ENCODE data around the gene PCDHA5.

The PCDHA5 gene

DNA sequence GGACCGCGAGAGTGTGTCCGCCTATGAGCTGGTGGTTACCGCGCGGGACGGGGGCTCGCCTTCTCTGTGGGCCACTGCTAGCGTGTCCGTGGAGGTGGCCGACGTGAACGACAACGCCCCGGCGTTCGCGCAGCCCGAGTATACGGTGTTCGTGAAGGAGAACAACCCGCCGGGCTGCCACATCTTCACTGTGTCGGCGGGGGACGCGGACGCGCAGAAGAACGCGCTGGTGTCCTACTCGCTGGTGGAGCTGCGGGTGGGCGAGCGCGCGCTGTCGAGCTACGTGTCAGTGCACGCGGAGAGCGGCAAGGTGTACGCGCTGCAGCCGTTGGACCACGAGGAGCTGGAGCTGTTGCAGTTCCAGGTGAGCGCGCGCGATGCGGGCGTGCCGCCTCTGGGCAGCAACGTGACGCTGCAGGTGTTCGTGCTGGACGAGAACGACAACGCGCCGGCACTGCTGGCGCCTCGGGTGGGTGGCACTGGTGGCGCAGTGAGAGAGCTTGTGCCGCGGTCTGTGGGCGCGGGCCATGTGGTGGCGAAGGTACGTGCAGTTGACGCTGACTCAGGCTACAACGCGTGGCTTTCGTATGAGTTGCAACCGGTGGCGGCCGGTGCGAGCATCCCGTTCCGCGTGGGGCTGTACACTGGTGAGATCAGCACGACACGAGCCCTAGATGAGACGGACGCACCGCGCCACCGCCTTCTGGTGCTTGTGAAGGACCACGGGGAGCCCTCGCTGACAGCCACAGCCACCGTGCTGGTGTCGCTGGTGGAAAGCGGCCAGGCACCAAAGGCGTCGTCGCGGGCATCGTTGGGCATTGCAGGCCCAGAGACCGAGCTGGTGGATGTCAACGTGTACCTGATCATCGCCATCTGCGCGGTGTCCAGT lies 14.5 kb downstream of the PCDHA5 start:
- TF ChIP-seq POLR2AphosphoS5 (IDR thresholded peaks at IDR 0.05; ENCODE audit: low read depth, low read length) (no peak), TAF1 (IDR thresholded peaks at IDR 0.05; ENCODE audit: borderline replicate concordance, insufficient read depth, low read length) (no peak), REST (IDR thresholded peaks at IDR 0.05; ENCODE audit: insufficient read depth in 1 of 2, low read depth in 2 of 2, low read length in 2 of 2) (no peak), FOXP2 (optimal IDR thresholded peaks at IDR 0.05; ENCODE audit: borderline replicate concordance, extremely low read depth, extremely low read length, insufficient read depth) (no peak), SIN3A (IDR thresholded peaks at IDR 0.05; ENCODE audit: borderline replicate concordance, insufficient read depth, low read length) (no peak)

DNA sequence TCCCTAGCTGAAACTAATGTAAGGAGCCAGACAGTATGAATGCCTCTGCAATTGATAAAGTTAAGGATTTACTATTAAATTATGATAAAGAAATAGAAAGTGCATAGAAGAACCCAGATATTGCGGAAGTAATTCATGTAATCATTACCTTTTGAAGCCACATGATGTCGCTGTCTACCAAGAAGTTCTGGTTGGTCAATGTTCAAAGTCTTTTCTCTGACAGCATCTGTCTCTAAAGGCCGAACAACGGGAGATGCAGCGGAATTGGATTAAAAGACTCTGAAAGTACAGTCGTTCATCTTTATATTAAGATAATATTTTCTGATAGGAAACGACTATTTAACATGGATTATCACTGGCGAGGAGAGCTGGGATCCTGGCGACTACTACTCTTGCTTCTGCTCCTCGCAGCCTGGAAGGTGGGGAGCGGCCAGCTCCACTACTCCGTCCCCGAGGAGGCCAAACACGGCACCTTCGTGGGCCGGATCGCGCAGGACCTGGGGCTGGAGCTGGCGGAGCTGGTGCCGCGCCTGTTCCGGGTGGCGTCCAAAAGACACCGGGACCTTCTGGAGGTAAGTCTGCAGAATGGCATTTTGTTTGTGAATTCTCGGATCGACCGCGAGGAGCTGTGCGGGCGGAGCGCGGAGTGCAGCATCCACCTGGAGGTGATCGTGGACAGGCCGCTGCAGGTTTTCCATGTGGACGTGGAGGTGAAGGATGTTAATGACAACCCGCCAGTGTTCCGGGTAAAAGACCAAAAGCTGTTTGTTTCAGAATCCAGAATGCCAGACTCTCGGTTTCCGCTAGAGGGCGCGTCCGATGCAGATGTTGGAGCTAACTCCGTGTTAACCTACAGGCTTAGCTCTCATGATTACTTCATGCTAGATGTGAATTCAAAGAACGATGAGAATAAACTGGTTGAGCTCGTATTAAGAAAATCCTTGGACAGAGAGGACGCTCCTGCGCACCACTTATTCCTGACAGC lies 19.9 kb downstream of the PCDHA5 start, which contains the start of gene PCDHA8:
TSS of gene PCDHA8 (plus strand) at position 210 of the 985 bp plus-strand sequence. CDS start at position 345, 135 bp downstream.
- no peak for TF ChIP-seq SIN3A (IDR thresholded peaks at IDR 0.05; ENCODE audit: borderline replicate concordance, insufficient read depth, low read length)
- no peak for TF ChIP-seq REST (IDR thresholded peaks at IDR 0.05; ENCODE audit: insufficient read depth in 1 of 2, low read depth in 2 of 2, low read length in 2 of 2)
- no peak for TF ChIP-seq POLR2AphosphoS5 (IDR thresholded peaks at IDR 0.05; ENCODE audit: low read depth, low read length)
- no peak for TF ChIP-seq FOXP2 (optimal IDR thresholded peaks at IDR 0.05; ENCODE audit: borderline replicate concordance, extremely low read depth, extremely low read length, insufficient read depth)
- TF ChIP-seq TAF1 (IDR thresholded peaks at IDR 0.05; ENCODE audit: borderline replicate concordance, insufficient read depth, low read length), result no peak

DNA sequence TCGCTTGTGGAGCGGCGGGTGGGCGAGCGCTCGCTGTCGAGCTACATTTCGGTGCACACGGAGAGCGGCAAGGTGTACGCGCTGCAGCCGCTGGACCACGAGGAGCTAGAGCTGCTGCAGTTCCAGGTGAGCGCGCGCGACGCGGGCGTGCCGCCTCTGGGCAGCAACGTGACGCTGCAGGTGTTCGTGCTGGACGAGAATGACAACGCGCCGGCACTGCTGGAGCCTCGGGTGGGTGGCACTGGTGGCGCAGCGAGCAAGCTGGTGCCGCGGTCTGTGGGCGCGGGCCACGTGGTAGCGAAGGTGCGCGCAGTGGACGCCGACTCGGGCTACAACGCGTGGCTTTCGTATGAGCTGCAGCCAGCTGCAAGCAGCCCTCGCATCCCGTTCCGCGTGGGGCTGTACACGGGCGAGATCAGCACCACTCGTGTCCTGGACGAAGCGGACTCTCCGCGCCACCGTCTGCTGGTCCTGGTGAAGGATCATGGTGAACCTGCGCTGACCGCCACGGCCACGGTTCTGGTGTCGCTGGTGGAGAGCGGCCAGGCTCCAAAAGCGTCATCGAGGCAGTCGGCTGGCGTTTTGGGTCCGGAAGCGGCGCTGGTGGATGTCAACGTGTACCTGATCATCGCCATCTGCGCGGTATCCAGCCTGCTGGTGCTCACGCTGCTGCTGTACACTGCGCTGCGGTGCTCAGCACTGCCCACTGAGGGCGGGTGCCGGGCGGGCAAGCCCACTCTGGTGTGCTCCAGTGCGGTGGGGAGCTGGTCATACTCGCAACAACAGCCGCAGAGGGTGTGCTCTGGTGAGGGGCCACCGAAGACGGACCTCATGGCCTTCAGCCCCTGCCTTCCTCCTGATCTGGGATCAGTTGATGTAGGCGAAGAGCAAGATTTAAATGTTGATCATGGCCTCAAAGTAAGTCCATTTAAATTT lies 21.7 kb downstream of the PCDHA5 start:
- TF ChIP-seq TAF1 (IDR thresholded peaks at IDR 0.05; ENCODE audit: borderline replicate concordance, insufficient read depth, low read length), result no peak
- TF ChIP-seq POLR2AphosphoS5 (IDR thresholded peaks at IDR 0.05; ENCODE audit: low read depth, low read length), result no peak
- no peak for TF ChIP-seq REST (IDR thresholded peaks at IDR 0.05; ENCODE audit: insufficient read depth in 1 of 2, low read depth in 2 of 2, low read length in 2 of 2)
- no peak for TF ChIP-seq FOXP2 (optimal IDR thresholded peaks at IDR 0.05; ENCODE audit: borderline replicate concordance, extremely low read depth, extremely low read length, insufficient read depth)
- no peak for TF ChIP-seq SIN3A (IDR thresholded peaks at IDR 0.05; ENCODE audit: borderline replicate concordance, insufficient read depth, low read length)
